Stimulated activated CD4-positive, alpha-beta T cell treated with anti-CD3 and anti-CD28 coated beads, Interleukin-2, amount 100 ng/mL, for 48 hours (primary cell): ENCODE results near the gene NTM.
"Not testable (repeated sequence)": the region's sequence is repeated elsewhere in the genome, so short reads cannot be mapped to it uniquely, and the experiment has no call there.

ENCODE experiments used
- DNase-seq, 2 donors: peaks; one replicate each; pipeline ENCODE4 v3.0.0-alpha.2; 2020

NTM gene

DNA sequence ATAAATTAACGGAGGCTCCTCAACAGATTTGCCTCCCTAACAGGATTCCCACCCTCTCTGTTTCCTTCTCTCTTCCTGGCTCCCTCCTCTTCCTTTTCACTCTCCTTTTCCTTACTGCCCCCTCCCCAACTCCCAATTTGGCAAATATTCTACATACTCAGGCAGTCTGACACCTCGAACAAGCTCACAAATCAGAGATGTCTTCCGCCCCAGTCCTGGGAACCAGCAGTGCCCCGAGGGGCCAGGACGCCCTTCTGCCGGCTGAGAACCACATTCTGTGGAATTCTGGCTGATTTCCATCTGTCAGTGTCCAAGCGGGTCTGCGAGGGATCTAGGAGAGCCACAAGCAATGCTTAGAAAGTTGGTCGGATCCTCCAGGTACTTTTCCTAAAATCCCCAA, 94.0 kb downstream of the NTM start:
- DNase-seq = no peak

DNA sequence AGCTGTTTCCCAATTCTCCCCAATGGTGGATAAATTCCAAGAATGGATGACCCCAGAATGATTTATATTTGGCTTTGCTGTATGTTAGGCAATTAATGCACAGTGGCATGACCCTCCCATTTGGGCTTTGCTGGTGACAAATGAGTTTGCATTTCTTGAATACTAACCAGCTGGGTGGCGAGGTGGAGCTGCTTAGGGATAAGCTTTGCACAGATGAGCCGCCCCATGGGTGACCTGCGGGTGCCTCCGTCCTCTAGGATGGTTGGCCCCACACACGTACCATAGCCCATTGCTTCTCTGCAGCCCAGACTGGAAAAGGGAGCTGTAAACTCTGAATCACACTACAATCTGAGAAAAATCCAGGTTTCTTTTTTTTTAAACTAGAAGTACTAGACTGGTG, 94.6 kb downstream of the NTM start:
- DNase-seq = no peak

DNA sequence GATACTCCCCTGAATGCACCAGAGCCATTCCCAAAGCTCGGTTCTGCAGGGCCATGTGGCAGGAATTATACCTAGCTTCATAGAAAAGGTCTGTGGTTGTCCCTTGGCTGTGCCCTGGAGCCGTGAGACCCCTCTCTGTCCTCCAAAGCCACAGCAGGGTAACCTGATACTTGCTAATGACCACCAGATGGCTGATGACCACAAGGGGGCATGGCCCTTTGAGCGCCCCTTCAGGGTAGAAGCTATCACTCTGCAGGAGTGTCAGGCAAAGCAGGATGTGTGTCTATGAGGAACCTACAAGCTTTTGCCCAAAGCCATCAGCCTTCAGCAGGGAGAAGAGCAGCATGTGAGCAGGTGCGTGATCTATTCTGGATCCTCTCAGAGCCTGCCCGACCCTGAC, 95.3 kb downstream of the NTM start:
- no peak for DNase-seq

DNA sequence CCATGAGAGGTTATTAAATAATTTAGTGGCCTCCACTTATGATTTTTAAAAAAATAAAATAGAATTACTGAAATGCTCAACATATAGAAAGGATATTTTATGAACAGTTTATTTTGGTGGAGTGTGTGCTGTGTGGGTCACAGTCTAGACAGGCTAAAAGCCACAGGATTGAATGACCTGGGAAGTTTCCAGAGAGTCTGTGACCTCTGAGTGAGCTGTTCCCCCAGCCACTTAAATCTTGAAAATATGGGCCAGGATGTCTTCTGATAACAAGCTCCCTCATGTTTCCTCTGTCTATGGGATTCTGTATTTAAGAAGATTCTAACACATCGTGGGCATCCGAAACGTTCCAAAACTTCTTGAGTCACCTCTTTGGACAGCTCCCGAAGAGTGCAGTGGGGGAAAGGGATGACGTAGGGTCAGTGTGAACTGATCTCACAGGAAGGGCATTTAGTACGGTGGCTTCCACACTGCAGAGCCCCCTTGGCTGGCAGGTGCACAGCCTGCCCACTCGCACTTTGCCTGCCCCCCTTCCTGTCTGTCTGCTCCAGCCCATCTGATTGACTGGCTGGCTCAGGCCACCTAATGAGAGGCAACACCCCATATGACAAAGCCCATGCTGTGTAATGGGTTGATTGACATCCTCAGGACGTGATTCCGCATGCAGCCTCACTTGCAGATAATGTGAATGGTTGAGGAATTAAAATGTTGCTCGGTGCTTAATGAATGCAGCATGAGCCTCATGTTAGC, 97.4 kb downstream of the NTM start:
- no peak for DNase-seq

DNA sequence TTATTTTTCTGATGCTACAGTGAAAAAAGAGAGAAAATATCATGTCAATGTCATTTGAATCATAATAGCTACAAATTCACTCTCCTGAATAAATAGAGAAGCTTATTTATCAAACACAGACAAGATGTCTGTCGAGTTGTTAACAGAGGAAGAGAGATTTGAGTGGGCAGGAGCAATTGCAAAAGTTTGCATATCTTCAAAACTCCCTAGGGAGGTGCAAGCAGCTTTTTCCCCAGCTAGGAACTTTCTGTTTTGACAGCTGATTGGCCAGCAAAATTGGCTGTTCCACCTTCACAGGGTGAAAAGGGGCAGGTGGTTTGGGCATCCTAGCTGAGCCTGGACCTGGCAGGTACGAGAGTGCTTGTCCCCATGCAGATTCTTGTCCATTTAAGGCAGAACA, 98.2 kb downstream of the NTM start:
- no peak for DNase-seq

DNA sequence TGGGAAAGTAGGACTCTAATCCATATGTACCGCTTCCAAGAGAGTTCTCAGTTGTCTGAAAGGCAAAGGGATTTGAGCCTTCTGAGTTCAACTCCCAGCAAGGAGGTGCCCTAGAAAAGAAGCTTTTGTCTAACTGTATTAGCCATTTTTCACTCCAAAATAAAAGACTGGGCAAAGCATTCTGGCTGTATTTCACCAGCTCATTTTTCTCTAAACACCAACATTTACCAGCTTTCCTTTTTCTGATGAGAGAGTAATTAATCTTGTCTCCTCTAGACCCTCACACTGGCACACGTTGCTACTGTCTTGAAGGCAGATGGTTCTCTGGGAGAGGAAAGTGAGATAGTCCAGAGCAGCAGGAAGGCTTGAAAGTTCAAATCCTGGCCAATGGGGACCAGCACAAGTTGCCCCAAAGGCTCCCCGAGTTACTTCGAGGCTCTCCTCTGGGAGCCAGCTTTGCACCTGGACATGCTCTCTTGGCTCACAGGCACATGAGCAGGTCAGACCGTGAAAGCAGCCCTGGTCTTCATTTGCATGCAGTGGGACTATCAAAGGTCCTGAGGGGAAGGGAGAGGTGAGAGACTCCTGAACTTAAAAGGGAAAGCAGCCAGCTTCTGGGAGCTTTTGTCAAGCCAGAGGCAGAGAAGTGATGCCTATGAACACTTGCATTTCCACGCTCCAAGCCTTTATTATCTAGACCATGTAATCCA, 100.0 kb downstream of the NTM start:
- no peak for DNase-seq

DNA sequence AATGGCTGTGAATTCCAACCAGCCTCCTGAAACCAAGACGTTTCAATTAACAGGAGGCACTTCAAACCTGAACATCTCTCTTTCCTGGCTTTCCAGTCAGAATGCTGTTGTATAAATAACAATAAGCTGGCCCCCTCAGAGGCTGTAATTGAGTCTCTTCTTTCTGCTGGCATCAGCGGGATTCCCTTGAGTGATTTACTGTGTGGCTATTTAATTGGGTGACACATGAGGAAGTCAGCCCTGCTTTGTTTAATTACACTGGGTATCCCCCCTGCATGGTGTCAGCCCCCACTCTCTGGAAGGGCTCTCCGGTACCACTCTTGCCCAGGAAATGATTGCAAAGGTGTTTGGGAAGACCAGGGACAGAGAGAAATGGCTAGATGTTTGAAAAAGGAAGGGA, 101.6 kb downstream of the NTM start:
- no peak for DNase-seq

DNA sequence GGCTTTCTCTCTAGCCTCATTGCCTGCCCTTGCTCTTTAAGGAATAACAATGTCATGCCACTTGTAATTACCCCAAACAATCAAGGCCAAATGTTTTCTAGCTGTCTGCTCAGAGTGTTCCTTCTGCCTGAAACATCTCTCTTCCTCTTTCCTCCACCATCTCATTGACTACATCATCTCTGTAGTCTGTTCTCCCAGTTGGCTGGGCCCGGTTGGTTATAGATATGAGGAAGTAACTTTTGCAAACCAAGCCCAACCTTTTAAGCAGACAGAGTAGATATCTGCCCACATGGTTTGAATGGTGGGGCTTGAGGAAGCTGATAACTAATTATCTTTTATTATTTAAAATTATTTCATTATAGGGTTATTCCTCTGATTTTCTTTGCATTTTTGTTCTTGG, 104.5 kb downstream of the NTM start:
- DNase-seq = no peak

DNA sequence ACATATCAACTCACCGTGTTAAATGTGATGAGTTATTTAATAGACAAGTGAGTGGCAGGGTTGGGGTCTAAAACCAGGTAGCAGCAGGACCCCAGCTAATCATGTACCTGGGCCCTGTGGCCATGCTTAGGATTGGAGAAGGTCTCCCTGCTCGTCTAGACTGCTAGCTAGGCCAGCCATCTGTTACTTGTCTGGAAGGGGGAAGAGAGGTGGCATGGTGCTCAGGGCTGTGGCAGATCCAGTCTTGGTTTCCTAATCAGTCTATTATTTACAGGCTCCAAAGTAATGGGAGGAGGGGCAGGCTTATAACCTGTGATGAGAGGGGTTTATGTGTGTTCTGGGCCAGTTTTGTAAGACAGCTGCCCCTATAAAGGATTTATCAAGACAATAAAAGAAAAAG, 105.9 kb downstream of the NTM start:
- no peak for DNase-seq

DNA sequence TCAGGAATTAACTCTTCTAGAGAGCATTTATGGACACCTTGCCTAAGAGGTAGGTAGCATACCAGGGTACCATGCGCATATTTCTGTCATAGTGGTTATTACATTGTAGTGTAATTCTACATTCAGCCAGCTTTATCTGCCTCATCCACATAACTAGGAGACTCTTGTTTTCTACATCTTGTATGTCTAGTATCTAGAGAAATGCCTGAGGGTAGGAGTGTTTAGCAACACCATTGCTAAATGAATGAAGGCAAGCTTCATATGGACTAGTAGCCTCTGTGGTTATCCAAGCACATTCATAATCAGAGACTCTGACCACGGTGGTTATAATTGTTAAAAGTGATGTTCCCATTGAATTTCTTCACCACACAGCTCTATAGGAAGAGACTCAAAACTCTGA, 107.9 kb downstream of the NTM start:
- DNase-seq = no peak

DNA sequence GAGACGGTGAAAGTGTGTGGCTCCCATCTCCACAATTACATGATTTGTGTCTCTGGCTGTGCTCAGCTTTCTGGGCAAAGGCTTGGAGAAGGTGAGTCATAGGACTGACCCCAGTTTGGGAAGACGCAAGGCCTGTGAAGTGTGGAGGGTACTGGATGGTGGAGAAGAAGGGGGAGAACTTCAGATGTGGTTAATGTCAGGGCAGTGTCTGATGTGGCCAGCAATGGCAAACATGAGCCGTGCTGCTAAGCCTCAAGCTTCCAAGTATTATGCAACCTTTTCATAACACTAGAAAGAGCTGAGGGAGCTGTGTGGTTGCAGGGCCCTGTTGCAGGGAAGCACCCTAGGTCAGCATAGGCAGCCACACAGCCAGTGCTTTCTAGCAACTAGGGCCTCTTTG, 110.9 kb downstream of the NTM start:
- DNase-seq = no peak

DNA sequence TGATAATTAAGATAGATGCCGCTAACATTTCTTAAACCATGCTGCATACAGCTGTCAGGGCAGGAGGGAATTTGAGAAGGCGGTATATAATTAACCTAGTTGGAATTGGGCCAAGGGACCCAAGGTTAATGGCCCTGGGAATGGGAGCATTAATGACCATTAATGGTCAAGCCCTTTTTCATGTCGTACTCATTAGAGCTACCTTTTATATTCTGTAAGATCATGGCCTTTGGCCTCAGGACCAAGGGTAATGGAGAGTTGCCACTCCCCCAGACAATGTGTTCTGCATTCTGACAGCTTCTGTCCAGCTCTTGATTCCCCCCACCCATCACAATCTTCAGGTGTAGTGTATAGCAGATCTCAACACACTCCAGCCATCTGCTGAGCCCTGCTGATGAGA, 111.6 kb downstream of the NTM start:
- no peak for DNase-seq

DNA sequence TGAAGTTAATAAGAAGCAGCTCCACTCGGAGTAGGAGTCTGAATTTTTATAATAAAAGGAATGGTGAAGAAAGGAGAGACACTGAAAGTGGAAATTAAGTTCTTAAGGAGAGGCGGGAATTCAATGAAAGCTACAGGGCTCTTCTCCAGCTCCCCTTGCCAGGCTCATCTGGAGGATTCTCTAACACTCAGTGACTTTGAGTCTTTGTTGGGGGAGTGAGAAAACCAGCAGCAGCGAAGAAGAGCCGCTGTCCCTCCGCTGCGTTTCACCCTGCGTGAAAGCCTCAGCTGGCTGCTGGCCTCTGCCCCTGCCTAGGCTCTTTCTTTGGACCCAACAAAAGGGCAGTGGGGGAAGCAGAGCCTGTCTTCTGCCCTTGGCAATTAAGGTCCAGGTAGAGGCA, 113.0 kb downstream of the NTM start:
- DNase-seq = no peak

DNA sequence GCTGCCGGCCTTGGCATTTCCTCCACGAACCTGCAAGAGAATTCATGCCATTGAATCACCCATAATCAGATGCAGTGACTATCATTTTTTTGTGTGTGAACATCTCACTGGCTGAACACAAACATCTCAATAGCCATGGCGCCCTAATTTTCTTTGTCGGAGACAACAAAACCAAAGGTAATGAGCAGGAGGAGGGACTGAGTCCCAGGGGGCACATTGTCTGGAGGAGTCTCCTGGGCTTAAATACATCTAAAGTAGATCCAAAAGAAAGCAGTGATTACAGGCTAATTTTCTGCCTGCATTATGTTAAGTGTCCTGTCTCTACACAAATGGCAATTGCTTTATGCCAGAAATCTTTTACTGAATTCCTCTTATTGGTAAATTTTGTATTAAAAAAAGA, 113.5 kb downstream of the NTM start:
- no peak for DNase-seq

DNA sequence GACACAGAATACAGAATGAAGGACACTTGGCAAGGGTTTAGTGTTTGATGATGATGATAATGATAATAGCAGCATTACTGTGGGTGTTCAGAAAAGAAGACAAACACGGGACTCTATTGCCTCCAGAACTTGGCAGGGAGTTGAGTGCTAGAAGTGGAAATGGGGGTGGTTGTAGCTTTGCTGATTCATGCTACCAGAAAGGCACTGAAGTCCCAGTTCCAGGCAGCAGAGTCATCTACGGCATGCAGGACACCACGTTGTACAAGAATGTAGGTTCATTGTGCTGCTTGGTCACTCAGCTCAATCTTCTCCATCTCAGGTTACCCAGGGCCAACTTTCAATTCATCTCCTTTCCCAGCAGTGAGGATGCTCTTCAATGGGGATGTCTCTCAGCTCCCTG, 115.7 kb downstream of the NTM start:
- no peak for DNase-seq

DNA sequence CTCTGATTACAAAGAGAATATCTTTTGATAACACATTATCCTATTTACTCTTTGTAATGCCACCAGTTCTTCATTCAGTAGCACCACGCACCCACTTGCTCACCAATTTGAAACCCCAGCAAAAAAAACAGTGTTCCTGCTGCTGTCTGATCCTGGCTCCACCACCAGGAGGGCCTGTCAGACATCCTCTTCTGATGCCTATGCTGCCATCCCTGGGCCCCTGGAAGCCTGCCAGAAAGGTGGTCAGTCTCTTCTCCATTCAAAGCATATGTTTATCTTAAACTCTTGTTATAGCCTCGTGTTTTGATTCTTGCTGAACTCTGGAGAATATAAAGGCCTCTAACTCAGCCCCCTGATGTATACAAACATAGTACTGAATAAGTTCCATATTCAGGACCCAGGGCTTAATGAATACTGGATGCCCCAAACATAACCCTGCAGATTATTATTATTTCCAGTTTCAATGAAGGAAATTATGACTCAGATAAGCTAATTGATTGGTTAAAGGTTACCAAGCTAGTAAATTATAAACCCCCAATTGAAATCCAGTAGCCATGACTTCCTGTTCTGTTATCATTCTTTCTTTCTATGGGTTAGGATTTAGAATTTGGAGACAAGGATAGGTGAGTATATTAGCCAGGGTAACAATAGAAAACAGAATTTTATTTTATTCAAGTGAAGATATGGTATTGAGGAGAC, 116.7 kb downstream of the NTM start:
- DNase-seq = no peak

DNA sequence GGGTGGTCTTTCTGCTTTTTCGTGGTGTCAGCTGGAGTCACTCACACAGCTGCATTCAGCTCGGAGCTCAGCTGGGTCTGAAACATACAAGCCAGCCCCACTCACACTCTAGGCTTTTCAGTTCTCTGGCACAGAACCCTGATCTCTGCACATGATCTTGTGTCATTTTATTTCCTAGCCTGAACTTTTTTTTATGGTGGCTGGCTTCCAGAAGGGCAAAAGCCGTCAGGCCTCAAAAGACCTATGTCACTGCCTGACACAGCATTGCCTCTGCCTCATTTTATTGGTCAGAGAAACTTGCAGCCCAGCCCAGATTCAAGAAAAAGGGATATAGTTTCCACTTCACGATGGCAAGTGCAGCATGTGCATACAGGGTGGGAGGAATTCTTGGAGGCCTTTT, 117.8 kb downstream of the NTM start:
- no peak for DNase-seq

DNA sequence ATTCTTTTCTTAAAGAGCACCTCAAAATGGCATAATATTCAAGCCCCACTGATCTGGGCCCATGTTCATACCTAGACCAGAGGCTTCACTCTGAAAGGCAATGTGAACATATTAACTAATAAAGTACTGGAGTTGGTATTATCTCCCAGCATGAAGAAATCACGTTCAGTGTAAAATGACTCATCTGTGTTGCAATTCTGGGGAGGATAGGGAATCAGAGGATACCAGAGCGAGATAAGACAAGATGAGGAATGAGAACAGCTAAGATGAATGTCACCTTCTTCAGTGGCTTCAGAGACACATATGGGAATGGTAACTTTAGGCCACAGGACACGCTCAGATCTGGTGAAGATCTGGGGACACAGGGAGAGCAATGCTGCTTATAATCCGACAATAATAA, 121.1 kb downstream of the NTM start:
- no peak for DNase-seq

DNA sequence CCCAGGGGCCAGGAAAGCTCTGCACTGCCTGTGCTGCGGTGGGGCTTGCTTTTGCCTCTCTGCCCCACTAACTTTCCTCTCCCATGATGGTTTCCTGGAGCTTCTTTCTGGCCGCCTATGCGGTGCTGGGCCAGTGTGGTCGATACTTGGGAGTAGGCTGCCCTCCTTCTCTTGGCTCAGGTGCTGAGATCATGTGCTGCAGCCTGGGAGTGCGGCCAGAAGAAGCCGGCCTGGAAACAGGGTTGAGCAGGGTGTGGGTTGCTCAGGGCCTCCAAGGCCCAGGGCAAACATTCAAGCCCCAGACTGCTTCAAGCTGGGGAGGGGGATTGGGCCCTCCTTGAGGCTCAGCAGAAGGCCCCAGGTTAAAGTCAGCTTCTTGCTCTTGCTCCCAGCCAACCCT, 125.0 kb downstream of the NTM start:
- no peak for DNase-seq

DNA sequence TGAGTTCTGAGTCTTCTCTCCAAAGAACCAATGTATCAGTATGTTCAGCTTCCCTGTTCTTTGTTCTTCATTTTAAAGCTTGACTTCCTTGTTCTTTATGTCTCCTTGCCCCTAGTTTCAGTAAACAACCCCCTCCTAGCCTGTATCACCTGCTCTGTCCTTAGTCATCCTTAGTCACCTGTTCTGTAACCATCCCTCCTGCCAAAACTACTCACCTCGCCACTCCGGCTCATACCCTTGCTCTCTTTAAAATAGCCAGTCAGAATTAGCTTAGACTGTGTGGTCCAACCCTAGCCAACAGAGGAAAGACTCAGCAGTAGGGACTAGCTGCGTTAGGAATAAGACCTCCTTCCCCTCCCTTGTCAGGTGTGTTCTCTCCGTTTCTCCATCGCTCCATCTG, 127.3 kb downstream of the NTM start:
- not testable (repeated sequence) for DNase-seq

DNA sequence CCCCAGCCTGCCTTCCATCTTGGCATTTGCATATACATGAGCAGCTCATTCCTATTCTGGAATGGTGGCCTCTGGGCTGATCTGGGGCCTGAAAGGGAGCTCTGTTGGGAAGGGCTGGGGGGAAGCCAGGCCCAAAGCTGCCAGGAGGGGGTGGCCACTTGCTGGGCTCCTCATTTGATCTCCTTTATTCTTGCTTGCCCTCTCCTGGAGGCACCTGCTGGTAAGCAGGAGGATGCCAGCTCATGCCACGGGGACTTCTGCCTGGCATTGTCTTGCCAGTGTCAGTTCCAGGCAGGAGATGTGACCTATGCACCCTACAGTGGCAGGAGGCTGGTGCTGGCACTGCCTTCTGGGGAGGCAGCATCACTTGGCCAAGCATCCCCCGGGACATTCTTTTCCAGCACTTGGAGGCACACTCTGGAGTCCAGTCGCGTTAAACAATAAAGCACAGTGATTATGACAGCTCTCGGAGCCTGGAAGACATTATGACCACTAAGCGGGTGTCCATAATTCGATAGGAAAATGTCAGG, 128.3 kb downstream of the NTM start:
- DNase-seq = no peak

DNA sequence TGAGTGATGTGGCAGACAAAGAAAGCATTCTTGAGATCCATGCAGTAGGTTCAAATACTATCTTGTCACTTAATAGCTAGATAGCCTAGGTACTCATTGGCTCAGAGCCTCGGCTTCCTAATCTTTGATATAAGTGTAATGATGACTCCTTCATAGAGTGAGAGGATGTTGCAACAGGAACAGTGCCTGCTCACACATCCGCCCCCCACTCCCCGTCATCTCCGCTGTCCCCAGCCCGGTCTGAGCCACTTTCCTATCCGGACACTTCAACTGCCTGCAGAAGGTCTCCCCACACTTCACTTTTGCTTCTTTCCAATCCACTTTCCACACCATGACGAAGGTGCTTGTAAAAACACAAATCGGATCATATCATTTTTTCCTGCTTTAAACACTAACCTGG, 128.8 kb downstream of the NTM start:
- DNase-seq = no peak

DNA sequence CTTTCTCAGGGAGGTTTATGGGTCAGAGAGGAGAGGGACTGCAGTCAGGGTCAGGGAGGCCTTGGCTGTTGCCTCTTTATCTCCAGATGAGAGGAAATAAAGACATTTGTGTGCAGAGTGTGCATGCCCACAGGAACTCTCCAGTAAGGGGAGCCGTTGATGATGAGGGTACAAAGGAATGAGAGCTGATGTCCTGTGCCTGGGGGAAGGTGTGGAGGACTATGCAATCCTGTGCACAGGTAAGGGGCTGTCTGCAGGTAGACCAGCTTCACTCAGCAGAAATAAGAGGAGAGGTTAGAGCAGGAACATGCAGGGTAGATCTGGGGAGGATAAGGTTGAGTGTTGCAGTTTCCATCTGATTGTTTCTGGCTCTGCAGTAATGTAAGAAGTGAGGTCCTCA, 132.6 kb downstream of the NTM start:
- no peak for DNase-seq
